ENCODE results near the gene MTMR11. TPM values are rescaled to one million over a fixed set of nuclear protein-coding genes. Genes with fewer than 3 reads are reported as not detected.

The MTMR11 gene
- total and polyA plus RNA-seq, 2 of the 13 experiments (the other 11 are each of a cell fraction or from before 2014, with no cell fraction given), result 0.49 to 2.8 TPM

- TF ChIP-seq IRF2 (CRISPR knock-in tag; IDR thresholded peaks at IDR 0.05) (peak; percentile 94), ZBTB38 (CRISPR knock-in tag; IDR thresholded peaks at IDR 0.05) (peak; percentile 99), ZFP90 (CRISPR knock-in tag; IDR thresholded peaks at IDR 0.05; ENCODE audit: borderline replicate concordance) (no peak), KLF16 (CRISPR knock-in tag; IDR thresholded peaks at IDR 0.05) (0 out of 4 replicates have a peak, but pooled peaks of 1 of the 2 experiments have one; percentile 50), ZNF543 (CRISPR knock-in tag; IDR thresholded peaks at IDR 0.05) (no peak), SIN3B (IDR thresholded peaks at IDR 0.05; ENCODE audit: low read length) (no peak), CENPT (CRISPR knock-in tag; IDR thresholded peaks at IDR 0.05; ENCODE audit: low read depth) (no peak), GMEB1 (CRISPR knock-in tag; IDR thresholded peaks at IDR 0.05; ENCODE audit: borderline replicate concordance) (peak; percentile 84), NR2C2 (CRISPR knock-in tag; IDR thresholded peaks at IDR 0.05; ENCODE audit: borderline replicate concordance) (peak; percentile 91), ZNF446 (CRISPR knock-in tag; IDR thresholded peaks at IDR 0.05) (peak; percentile 30; the same call in 1 of the 2 replicates), BCL6 (CRISPR knock-in tag; IDR thresholded peaks at IDR 0.05) (peak; percentile 6; the same call in 1 of the 2 replicates), HBP1 (CRISPR knock-in tag; IDR thresholded peaks at IDR 0.05; ENCODE audit: low read depth) (0 out of 2 replicates have a peak, but pooled peaks have one; percentile 45), PCBP2 (optimal IDR thresholded peaks at IDR 0.05; ENCODE audit: low read depth, low read length, poor library complexity, severe bottlenecking) (no peak), ZBTB33 (CRISPR knock-in tag; IDR thresholded peaks at IDR 0.05) (peak; percentile 89), BORCS8-MEF2B (CRISPR knock-in tag; IDR thresholded peaks at IDR 0.05) (no peak), NKX3-1 (CRISPR knock-in tag; IDR thresholded peaks at IDR 0.05) (no peak), KDM2A (CRISPR knock-in tag; IDR thresholded peaks at IDR 0.05; ENCODE audit: borderline replicate concordance, low read depth) (peak; percentile 75; the same call in 1 of the 2 replicates), ZNF816 (CRISPR knock-in tag; IDR thresholded peaks at IDR 0.05; ENCODE audit: borderline replicate concordance) (0 out of 2 replicates have a peak, but pooled peaks have one; percentile 48), GMEB2 (CRISPR knock-in tag; IDR thresholded peaks at IDR 0.05; ENCODE audit: low read depth) (0 out of 2 replicates have a peak, but pooled peaks have one; percentile 48), HOXA3 (CRISPR knock-in tag; IDR thresholded peaks at IDR 0.05) (peak; percentile 90), IRF9 (CRISPR knock-in tag; IDR thresholded peaks at IDR 0.05; ENCODE audit: borderline replicate concordance) (no peak)
Observed at GRCh38 chr1:149899460-149900284, 37.0 kb downstream of the MTMR11 start, which contains the start of gene BOLA1 (continued).
